ENCODE results near the gene ZNF362. TPM values are rescaled to one million over a fixed set of nuclear protein-coding genes. Genes with fewer than 3 reads are reported as not detected.

The ZNF362 gene
- total and polyA plus RNA-seq, 2 experiments from 2014 or later, result 11.0 to 12.9 TPM

GRCh38 chr1:33344896-33345560 is 88.7 kb downstream of the ZNF362 start:
- no peak overlapping the region for H3K27ac Mint-ChIP-seq
- Histone ChIP-seq H3K9me2 (ENCODE audit: insufficient read depth) (no peaks in the 10 kb centered on the region), H4K20me1 (replicated peaks; ENCODE audit: insufficient read depth) (peaks cover 25% of the 10 kb centered on the region), H2AFZ (no peak overlapping the region), H3K4me3 (no peak overlapping the region), H3K4me1 (ENCODE audit: insufficient read depth) (peaks cover 48% of the 10 kb centered on the region), H3K4me2 (no peak overlapping the region), H3K27ac (ENCODE audit: low read depth) (no peak overlapping the region), H3F3A (replicated peaks; ENCODE audit: low read depth) (peaks cover 21% of the 10 kb centered on the region), H3K79me2 (replicated peaks; ENCODE audit: insufficient read depth) (no peaks in the 10 kb centered on the region), H3K27me3 (ENCODE audit: insufficient read depth) (peaks cover 88% of the 10 kb centered on the region), H3K36me3 (ENCODE audit: insufficient read depth) (no peaks in the 10 kb centered on the region)
- no peak for ATAC-seq
- peaks cover 62% of the 10 kb centered on the region for H3K4me1 Mint-ChIP-seq
- H3K4me3 Mint-ChIP-seq, result no peak overlapping the region
- TF ChIP-seq EZH2phosphoT487 (IDR thresholded peaks at IDR 0.05; ENCODE audit: unreplicated experiment), result no peak
- DNase-seq (ENCODE audit: low spot score), result no peak
- no peaks in the 10 kb centered on the region for H3K36me3 Mint-ChIP-seq (ENCODE audit: low read depth)
- peaks cover 44% of the 10 kb centered on the region for H3K27me3 Mint-ChIP-seq (ENCODE audit: insufficient read depth, low read depth, poor library complexity)
- no peaks in the 10 kb centered on the region for H3K9me3 Mint-ChIP-seq

GRCh38 chr1:33346533-33346926 is 90.2 kb downstream of the ZNF362 start:
- Histone ChIP-seq H3K36me3 (ENCODE audit: insufficient read depth) (no peaks in the 10 kb centered on the region), H3K4me3 (no peak overlapping the region), H3K27me3 (ENCODE audit: insufficient read depth) (peaks cover 93% of the 10 kb centered on the region), H2AFZ (no peak overlapping the region), H3K4me1 (ENCODE audit: insufficient read depth) (peaks cover 40% of the 10 kb centered on the region), H4K20me1 (replicated peaks; ENCODE audit: insufficient read depth) (peaks cover 31% of the 10 kb centered on the region), H3K4me2 (no peak overlapping the region), H3K27ac (ENCODE audit: low read depth) (no peak overlapping the region), H3F3A (replicated peaks; ENCODE audit: low read depth) (peaks cover 17% of the 10 kb centered on the region), H3K9me2 (ENCODE audit: insufficient read depth) (no peaks in the 10 kb centered on the region), H3K79me2 (replicated peaks; ENCODE audit: insufficient read depth) (no peaks in the 10 kb centered on the region)
- Mint-ChIP-seq H3K27ac (no peak overlapping the region), H3K9me3 (no peaks in the 10 kb centered on the region), H3K4me1 (peaks cover 57% of the 10 kb centered on the region), H3K4me3 (no peak overlapping the region; the same call in 2 of the 3 replicates), H3K27me3 (ENCODE audit: insufficient read depth, low read depth, poor library complexity) (peaks cover 59% of the 10 kb centered on the region), H3K36me3 (ENCODE audit: low read depth) (no peaks in the 10 kb centered on the region; the same call in 2 of the 3 replicates)
- DNase-seq (ENCODE audit: low spot score), result no peak
- TF ChIP-seq ZNF114 (CRISPR knock-in tag; IDR thresholded peaks at IDR 0.05), result no peak
- no peak for TF ChIP-seq EZH2 (IDR thresholded peaks at IDR 0.05; ENCODE audit: low read depth, unreplicated experiment)
- TF ChIP-seq EZH2phosphoT487 (IDR thresholded peaks at IDR 0.05; ENCODE audit: unreplicated experiment), result no peak
- TF ChIP-seq REST (IDR thresholded peaks at IDR 0.05; ENCODE audit: unreplicated experiment), result no peak
- no peak for TF ChIP-seq STAT1 (IDR thresholded peaks at IDR 0.05; ENCODE audit: unreplicated experiment)
- no peak for TF ChIP-seq ZNF331 (CRISPR knock-in tag; IDR thresholded peaks at IDR 0.05; ENCODE audit: low read depth)
- TF ChIP-seq, protein P1, sequence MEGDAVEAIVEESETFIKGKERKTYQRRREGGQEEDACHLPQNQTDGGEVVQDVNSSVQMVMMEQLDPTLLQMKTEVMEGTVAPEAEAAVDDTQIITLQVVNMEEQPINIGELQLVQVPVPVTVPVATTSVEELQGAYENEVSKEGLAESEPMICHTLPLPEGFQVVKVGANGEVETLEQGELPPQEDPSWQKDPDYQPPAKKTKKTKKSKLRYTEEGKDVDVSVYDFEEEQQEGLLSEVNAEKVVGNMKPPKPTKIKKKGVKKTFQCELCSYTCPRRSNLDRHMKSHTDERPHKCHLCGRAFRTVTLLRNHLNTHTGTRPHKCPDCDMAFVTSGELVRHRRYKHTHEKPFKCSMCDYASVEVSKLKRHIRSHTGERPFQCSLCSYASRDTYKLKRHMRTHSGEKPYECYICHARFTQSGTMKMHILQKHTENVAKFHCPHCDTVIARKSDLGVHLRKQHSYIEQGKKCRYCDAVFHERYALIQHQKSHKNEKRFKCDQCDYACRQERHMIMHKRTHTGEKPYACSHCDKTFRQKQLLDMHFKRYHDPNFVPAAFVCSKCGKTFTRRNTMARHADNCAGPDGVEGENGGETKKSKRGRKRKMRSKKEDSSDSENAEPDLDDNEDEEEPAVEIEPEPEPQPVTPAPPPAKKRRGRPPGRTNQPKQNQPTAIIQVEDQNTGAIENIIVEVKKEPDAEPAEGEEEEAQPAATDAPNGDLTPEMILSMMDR (conservative IDR thresholded peaks at IDR 0.05; ENCODE audit: low read depth in 2 of 2), result no peak
- TF ChIP-seq ZNF462 (CRISPR knock-in tag; IDR thresholded peaks at IDR 0.05), result no peak
- no peak for TF ChIP-seq JUNB (IDR thresholded peaks at IDR 0.05; ENCODE audit: unreplicated experiment)
- no peak for TF ChIP-seq CREB1 (CRISPR knock-in tag; IDR thresholded peaks at IDR 0.05; ENCODE audit: low read depth)
- ATAC-seq, result no peak
